K562 (cell line): Measurements from ENCODE around the gene NRF1. TPM values are rescaled to one million over a fixed set of nuclear protein-coding genes. Genes with fewer than 3 reads are reported as not detected.
"Not testable (repeated sequence)": the region's sequence is repeated elsewhere in the genome, so short reads cannot be mapped to it uniquely, and the experiment has no call there.

ENCODE experiments used
- ATAC-seq: fragments of 200-7000 bp; cut with Tn5 transposase; 3 replicates; pipeline ENCODE4 v1.9.1; 2020; ENCODE audit warnings: moderate library complexity
- BruUV-seq: library from RNA; stranded (reverse); fragments of 400-500 nt; replicated peaks from 2 replicates; lab custom pipeline; 2021; lab: Mats Ljungman, UMichigan
- CTCF ChIA-PET: fragments of 300-600 bp; formaldehyde crosslinking; extraction: SDS; loops from one replicate; lab custom pipeline; 2021; ENCODE audit warnings: low intra/inter-chr PET ratio; lab: Yijun Ruan, JAX
- POLR2A ChIA-PET: fragments of 300-600, 350-650 bp; sonication (Branson Sonifier 250); formaldehyde crosslinking; extraction: SDS; loops from one replicate; lab custom pipeline; 2021; ENCODE audit warnings: antibody characterized with exemption, inconsistent platforms; lab: Yijun Ruan, JAX
- DNase-seq, 4 experiments: peaks; one replicate each; pipeline versions ENCODE4 v3.0.0 to v3.0.0-alpha.2; 2011 to 2018; ENCODE audit warnings: low spot score in 3 of 4, mixed read lengths in 3 of 4; ENCODE audit errors: extremely low read depth in 1 of 4
- FAIRE-seq: peaks from 2 replicates; lab custom pipeline; 2011; peaks lifted over from hg19 to GRCh38; lab: Jason Lieb, UNC
- H2AFZ ChIP-seq: 2 replicates; pipeline ENCODE4 v1.6.0; 2011; ENCODE audit warnings: low read depth, low read length, control low read depth, inconsistent platforms
- H3K27ac ChIP-seq: fragments of 200-600 bp; 3 replicates; pipeline ENCODE4 v1.8.0; 2011; ENCODE audit warnings: low read depth, mild to moderate bottlenecking, control low read depth, inconsistent platforms, low read length, moderate library complexity, mixed read lengths; ENCODE audit errors: extremely low read depth
- H3K27me3 ChIP-seq, 2 experiments: fragments of 300-600 bp in 1 of 2; 2 replicates in 1 of 2; 3 replicates in 1 of 2; pipeline versions ENCODE4 v1.6.0 to v1.8.0; 2011; ENCODE audit warnings: inconsistent platforms in 2 of 2, low read length in 2 of 2, mild to moderate bottlenecking in 1 of 2, mixed read lengths in 1 of 2, moderate library complexity in 1 of 2; ENCODE audit not compliant: control insufficient read depth in 2 of 2, insufficient read depth in 2 of 2
- H3K36me3 ChIP-seq: fragments of 300-600 bp; 3 replicates; pipeline ENCODE4 v1.8.0; 2011; ENCODE audit warnings: mild to moderate bottlenecking, low read length, inconsistent platforms; ENCODE audit not compliant: control insufficient read depth, insufficient read depth
- H3K4me1 ChIP-seq, 2 experiments: fragments of 200-600 bp in 1 of 2; replicated peaks in 1 of 2; 2 replicates in 1 of 2; 3 replicates in 1 of 2; pipeline versions ENCODE4 v1.5.1 to v1.8.0; 2011; ENCODE audit warnings: inconsistent platforms in 2 of 2, low read length in 2 of 2, mild to moderate bottlenecking in 1 of 2, mixed read lengths in 1 of 2, moderate library complexity in 1 of 2; ENCODE audit not compliant: control insufficient read depth in 2 of 2, insufficient read depth in 2 of 2
- H3K4me2 ChIP-seq: 2 replicates; pipeline ENCODE4 v1.6.1; 2011; ENCODE audit warnings: low read length, control low read depth, inconsistent platforms, mixed read lengths; ENCODE audit not compliant: insufficient read depth
- H3K4me3 ChIP-seq: fragments of 200-600 bp; sonication (generic), shearing (Covaris generic); 2 replicates; pipeline ENCODE4 v1.5.1; 2016; ENCODE audit warnings: control low read depth, inconsistent platforms
- H3K79me2 ChIP-seq: fragments of 200-600 bp; 3 replicates; pipeline ENCODE4 v1.8.0; 2011; ENCODE audit warnings: low read length, inconsistent platforms; ENCODE audit not compliant: control insufficient read depth, insufficient read depth
- H3K9ac ChIP-seq, 2 experiments: 2 replicates each; pipeline versions ENCODE4 v1.6.0 to v1.6.1; 2011; ENCODE audit warnings: low read depth in 2 of 2, low read length in 2 of 2, control low read depth in 1 of 2, inconsistent platforms in 1 of 2, mild to moderate bottlenecking in 1 of 2, mixed read lengths in 1 of 2; ENCODE audit not compliant: insufficient read depth in 1 of 2
- H3K9me1 ChIP-seq: one replicate; pipeline ENCODE4 v1.6.0; 2011; ENCODE audit warnings: inconsistent platforms, mild to moderate bottlenecking, low read length, moderate library complexity; ENCODE audit not compliant: control insufficient read depth, insufficient read depth
- H3K9me3 ChIP-seq: replicated peaks from 2 replicates; pipeline ENCODE4 v1.5.1; 2011; ENCODE audit warnings: low read depth, low read length, inconsistent platforms; ENCODE audit not compliant: control insufficient read depth, insufficient read depth
- H4K20me1 ChIP-seq: replicated peaks from 2 replicates; pipeline ENCODE4 v1.6.1; 2011; ENCODE audit warnings: low read length, inconsistent platforms, mixed read lengths; ENCODE audit not compliant: control insufficient read depth, insufficient read depth
- EHMT2 ChIP-seq: fragments of 450-650 bp; IDR thresholded peaks from 2 replicates; pipeline ENCODE4 v1.6.1; 2018; ENCODE audit warnings: antibody characterized with exemption
- ETV1 ChIP-seq: fragments of 450-650 bp; conservative IDR thresholded peaks from 2 replicates; pipeline ENCODE4 v1.6.1; 2016; ENCODE audit warnings: missing genetic modification characterization, control low read depth, low read depth, missing compliant biosample characterization
- HNRNPH1 ChIP-seq: fragments of 200-400 bp; formaldehyde crosslinking; optimal IDR thresholded peaks from 2 replicates; pipeline ENCODE3; 2017; ENCODE audit warnings: low read depth, mild to moderate bottlenecking, low read length, moderate library complexity
- NCOA4 ChIP-seq: fragments of 450-650 bp; IDR thresholded peaks from 2 replicates; pipeline ENCODE4 v1.6.1; 2018; ENCODE audit warnings: mild to moderate bottlenecking; ENCODE audit not compliant: partially characterized antibody
- RBM39 ChIP-seq: fragments of 200-400 bp; formaldehyde crosslinking; optimal IDR thresholded peaks from 2 replicates; pipeline ENCODE3; 2018; ENCODE audit warnings: low read depth, low read length
- SUPT5H ChIP-seq: fragments of 450-650 bp; IDR thresholded peaks from 2 replicates; pipeline ENCODE4 v1.6.1; 2016
- ZFX ChIP-seq: sonication (generic); formaldehyde crosslinking; IDR thresholded peaks from 2 replicates; pipeline ENCODE4 v1.8.0; 2022; ENCODE audit warnings: mild to moderate bottlenecking, missing genetic modification reagents, moderate library complexity
- ZNF146 ChIP-seq: IDR thresholded peaks from one replicate; pipeline ENCODE4 v1.6.1; 2018; ENCODE audit warnings: missing compliant biosample characterization; ENCODE audit not compliant: unreplicated experiment
- ZNF583 ChIP-seq: fragments of 250-450 bp; sonication (Bioruptor Pico); IDR thresholded peaks from 2 replicates; pipeline ENCODE4 v1.4.0; 2020
- WGBS: fragments of 100-300 bp; shearing (Covaris generic); methylation state at CpG from one replicate; pipeline ENCODE4 v1.1.6; 2016; ENCODE audit warnings: low coverage, mixed read lengths; ENCODE audit not compliant: insufficient coverage; ENCODE audit errors: missing lambda C conversion rate; 5-methylcytosine and 5-hydroxymethylcytosine counted together
- in situ Hi-C: fragments of 300-500 bp; cut with MboI; formaldehyde crosslinking; loops from 4 replicates; pipeline ENCODE4 v1.15.0; 2018; ENCODE audit warnings: inconsistent platforms, mixed read lengths
- intact Hi-C: fragments of 100-400 bp; cut with micrococcal nuclease; formaldehyde crosslinking; loops from 2 replicates; pipeline ENCODE4 v1.14.2; 2022
- polyA plus RNA-seq, 8 experiments: library from polyadenylated mRNA; depleted of rRNA in 4 of 8; stranded (reverse) in 5 of 8; unstranded in 3 of 8; fragments of >200 nt; fragmentation: Nextera tagmentation in 2 of 8; fragmentation: Illumina TruSeq in 1 of 8; extraction: Ambion mirVana in 2 of 8; extraction: Trizol in 1 of 8; gene quantifications; 2 replicates each; pipeline versions ENCODE4 v1.2.1 to v1.2.3, GENCODE V29; 2011 to 2014; ENCODE audit warnings: inconsistent platforms in 1 of 8, missing spikeins in 1 of 8
- total RNA-seq, 7 experiments: library from RNA; depleted of rRNA in 6 of 7; stranded (reverse); fragments of >200 nt in 6 of 7; fragmentation: Illumina TruSeq in 2 of 7; extraction: Trizol in 2 of 7; gene quantifications; 2 replicates each; pipeline versions ENCODE4 v1.2.1 to v1.2.3, GENCODE V29; 2011 to 2021; ENCODE audit warnings: low replicate concordance in 1 of 7
- TF ChIP-seq, protein P1 (sequence below): fragments of 450-650 bp; IDR thresholded peaks from 2 replicates; pipeline ENCODE4 v1.6.1; 2018; ENCODE audit not compliant: partially characterized antibody
- TF ChIP-seq, protein P2 (sequence below): fragments of 450-650 bp; formaldehyde crosslinking; IDR thresholded peaks from 2 replicates; pipeline ENCODE4 v1.4.0; 2022; ENCODE audit warnings: mild to moderate bottlenecking, moderate library complexity

NRF1 gene
- total and polyA plus RNA-seq, 9 of the 15 experiments (the other 6 are each of a cell fraction or from before 2014, with no cell fraction given) = 8.6 to 28.8 (median 20.3) TPM

DNA sequence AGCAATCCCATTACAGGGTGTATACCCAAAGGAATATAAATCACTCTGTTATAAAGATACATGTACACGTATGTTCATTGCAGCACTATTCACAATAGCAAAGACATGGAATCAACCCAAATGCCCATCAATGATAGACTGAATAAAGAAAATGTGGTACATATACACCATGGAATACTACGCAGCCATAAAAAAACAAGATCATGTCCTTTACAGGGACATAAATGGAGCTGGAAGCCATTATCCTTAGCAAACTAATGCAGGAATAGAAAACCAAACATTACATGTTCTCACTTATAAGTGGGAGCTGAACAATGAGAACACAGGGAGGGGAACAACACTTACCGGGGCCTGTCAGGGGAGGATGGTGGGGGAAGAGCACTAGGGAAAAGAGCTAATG is 7.5 kb upstream of the NRF1 start:
- H3K9me1 ChIP-seq, CTCF ChIA-PET, H3K27me3 ChIP-seq, H3K27ac ChIP-seq, DNase-seq, intact Hi-C loops, H2AFZ ChIP-seq, FAIRE-seq, H4K20me1 ChIP-seq, ATAC-seq, H3K9ac ChIP-seq, BruUV-seq, H3K4me1 ChIP-seq, in situ Hi-C loops, H3K4me2 ChIP-seq, H3K79me2 ChIP-seq, H3K9me3 ChIP-seq, H3K4me3 ChIP-seq: not testable (repeated sequence)
- peaks cover 23% of the 10 kb centered on the region for H3K36me3 ChIP-seq
- POLR2A ChIA-PET = interaction anchor here (1.1 to 2.2 kb wide), 2 partner anchors 8 to 13 kb away, joined by 4 to 8 read pairs; no protein-coding TSS in a partner anchor
- WGBS = 49% methylated on average over 3 of the region's 3 CpGs
- TF ChIP-seq ZNF146 (CRISPR knock-in tag) = peak; percentile 81

DNA sequence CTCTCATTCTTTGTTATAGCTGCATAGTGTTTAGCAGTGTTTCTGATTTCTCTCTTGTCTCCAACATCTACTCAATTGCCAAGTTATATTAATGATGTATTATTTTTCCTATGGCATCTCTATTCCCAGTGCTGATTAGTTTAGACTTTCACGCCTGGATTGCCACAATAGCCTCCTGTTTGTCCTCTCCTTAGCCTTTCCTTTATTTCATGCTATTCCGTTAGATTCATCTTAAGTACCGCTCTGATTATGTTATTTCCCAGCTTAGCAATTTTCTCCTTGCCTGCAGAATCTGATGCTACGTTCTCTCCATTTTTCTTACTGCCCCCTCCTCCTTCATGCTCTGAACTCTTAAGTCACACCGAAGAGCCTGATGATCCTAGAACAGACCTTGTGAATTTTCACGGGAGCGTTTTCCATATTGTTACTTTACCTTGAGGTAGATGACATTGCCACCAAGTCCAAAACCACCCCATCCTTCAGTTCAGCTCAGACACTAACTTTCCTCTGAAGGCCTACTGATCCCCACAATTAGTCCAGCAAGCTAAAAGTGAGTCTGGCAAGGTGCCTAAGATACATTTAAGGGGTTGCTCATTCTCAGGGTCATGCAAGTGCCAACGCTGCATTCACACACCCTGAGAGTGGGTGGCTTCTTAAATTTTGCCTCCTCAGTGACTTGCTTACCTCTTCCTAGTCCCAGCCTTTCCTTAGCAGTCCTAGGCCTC is 6.6 kb upstream of the NRF1 start:
- H2AFZ ChIP-seq = no peak overlapping the region
- H3K79me2 ChIP-seq = peaks cover 6% of the 10 kb centered on the region; the same call in 2 of the 3 replicates
- intact Hi-C loops (no loop called here), in situ Hi-C loops (no loop called here)
- no peaks in the 10 kb centered on the region for H4K20me1 ChIP-seq
- POLR2A ChIA-PET = interaction anchor here (0.9 to 2.2 kb wide), 3 partner anchors 9 to 237 kb away, joined by 4 to 8 read pairs (median 4); no protein-coding TSS in a partner anchor
- peaks cover 31% of the 10 kb centered on the region for H3K36me3 ChIP-seq
- no TSS peak for BruUV-seq
- H3K9me3 ChIP-seq = no peaks in the 10 kb centered on the region
- H3K4me3 ChIP-seq = no peak overlapping the region
- no peak overlapping the region for H3K4me2 ChIP-seq
- 41% methylated on average over 8 of the region's 8 CpGs for WGBS
- H3K4me1 ChIP-seq = no peaks in the 10 kb centered on the region; a peak in 1 of 5 replicates
- CTCF ChIA-PET = no interaction called here
- no peak for DNase-seq
- no peak overlapping the region for H3K9ac ChIP-seq
- H3K27me3 ChIP-seq = 0 out of 5 replicates have a peak, but pooled peaks cover 3 to 4% of the 10 kb centered on the region in 2 experiments
- no peak for FAIRE-seq
- H3K9me1 ChIP-seq = no peaks in the 10 kb centered on the region
- no peak overlapping the region for H3K27ac ChIP-seq
- ATAC-seq = peak; percentile 7; the same call in 1 of the 3 replicates
- TF ChIP-seq EHMT2 = no peak
- TF ChIP-seq, protein P1, sequence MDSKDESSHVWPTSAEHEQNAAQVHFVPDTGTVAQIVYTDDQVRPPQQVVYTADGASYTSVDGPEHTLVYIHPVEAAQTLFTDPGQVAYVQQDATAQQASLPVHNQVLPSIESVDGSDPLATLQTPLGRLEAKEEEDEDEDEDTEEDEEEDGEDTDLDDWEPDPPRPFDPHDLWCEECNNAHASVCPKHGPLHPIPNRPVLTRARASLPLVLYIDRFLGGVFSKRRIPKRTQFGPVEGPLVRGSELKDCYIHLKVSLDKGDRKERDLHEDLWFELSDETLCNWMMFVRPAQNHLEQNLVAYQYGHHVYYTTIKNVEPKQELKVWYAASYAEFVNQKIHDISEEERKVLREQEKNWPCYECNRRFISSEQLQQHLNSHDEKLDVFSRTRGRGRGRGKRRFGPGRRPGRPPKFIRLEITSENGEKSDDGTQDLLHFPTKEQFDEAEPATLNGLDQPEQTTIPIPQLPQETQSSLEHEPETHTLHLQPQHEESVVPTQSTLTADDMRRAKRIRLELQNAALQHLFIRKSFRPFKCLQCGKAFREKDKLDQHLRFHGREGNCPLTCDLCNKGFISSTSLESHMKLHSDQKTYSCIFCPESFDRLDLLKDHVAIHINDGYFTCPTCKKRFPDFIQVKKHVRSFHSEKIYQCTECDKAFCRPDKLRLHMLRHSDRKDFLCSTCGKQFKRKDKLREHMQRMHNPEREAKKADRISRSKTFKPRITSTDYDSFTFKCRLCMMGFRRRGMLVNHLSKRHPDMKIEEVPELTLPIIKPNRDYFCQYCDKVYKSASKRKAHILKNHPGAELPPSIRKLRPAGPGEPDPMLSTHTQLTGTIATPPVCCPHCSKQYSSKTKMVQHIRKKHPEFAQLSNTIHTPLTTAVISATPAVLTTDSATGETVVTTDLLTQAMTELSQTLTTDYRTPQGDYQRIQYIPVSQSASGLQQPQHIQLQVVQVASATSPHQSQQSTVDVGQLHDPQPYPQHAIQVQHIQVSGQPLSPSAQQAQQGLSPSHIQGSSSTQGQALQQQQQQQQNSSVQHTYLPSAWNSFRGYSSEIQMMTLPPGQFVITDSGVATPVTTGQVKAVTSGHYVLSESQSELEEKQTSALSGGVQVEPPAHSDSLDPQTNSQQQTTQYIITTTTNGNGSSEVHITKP = no peak
- TF ChIP-seq ZFX = no peak
- TF ChIP-seq HNRNPH1 = no peak
- TF ChIP-seq RBM39 = no peak
- TF ChIP-seq ZNF583 (CRISPR knock-in tag) = no peak
- 0 out of 2 replicates have a peak, but pooled peaks have one; percentile 36 for TF ChIP-seq SUPT5H
- no peak for TF ChIP-seq NCOA4
- TF ChIP-seq, protein P2, sequence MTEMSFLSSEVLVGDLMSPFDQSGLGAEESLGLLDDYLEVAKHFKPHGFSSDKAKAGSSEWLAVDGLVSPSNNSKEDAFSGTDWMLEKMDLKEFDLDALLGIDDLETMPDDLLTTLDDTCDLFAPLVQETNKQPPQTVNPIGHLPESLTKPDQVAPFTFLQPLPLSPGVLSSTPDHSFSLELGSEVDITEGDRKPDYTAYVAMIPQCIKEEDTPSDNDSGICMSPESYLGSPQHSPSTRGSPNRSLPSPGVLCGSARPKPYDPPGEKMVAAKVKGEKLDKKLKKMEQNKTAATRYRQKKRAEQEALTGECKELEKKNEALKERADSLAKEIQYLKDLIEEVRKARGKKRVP = no peak
- TF ChIP-seq ETV1 = no peak
